HAP-1 (cell line): ENCODE data around the gene AVPR1B.

Source experiments
- DNase-seq, 2 experiments: peaks; one replicate each; pipeline ENCODE4 v3.0.0-alpha.2; 2016 to 2020; ENCODE audit warnings: low spot score in 2 of 2
- H3K27me3 ChIP-seq: fragments of 250-450 bp; sonication (Bioruptor Pico); 2 replicates; pipeline ENCODE4 v1.5.1; 2020; ENCODE audit warnings: low read depth, mild to moderate bottlenecking, moderate library complexity
- H3K36me3 ChIP-seq: fragments of 250-450 bp; sonication (Bioruptor Pico); replicated peaks from 2 replicates; pipeline ENCODE4 v1.5.1; 2020; ENCODE audit warnings: mild to moderate bottlenecking
- H3K4me1 ChIP-seq: fragments of 250-450 bp; sonication (Bioruptor Pico); 2 replicates; pipeline ENCODE4 v1.5.1; 2020; ENCODE audit warnings: mild to moderate bottlenecking
- H3K4me3 ChIP-seq: fragments of 250-450 bp; sonication (Bioruptor Pico); 2 replicates; pipeline ENCODE4 v1.5.1; 2020; ENCODE audit warnings: mild to moderate bottlenecking, moderate library complexity
- H3K9me3 ChIP-seq: fragments of 250-450 bp; sonication (Bioruptor Pico); 2 replicates; pipeline ENCODE4 v1.5.1; 2020; ENCODE audit warnings: mild to moderate bottlenecking, moderate library complexity
- in situ Hi-C: fragments of 300-500 bp; cut with MboI; formaldehyde crosslinking; loops from 3 replicates; pipeline ENCODE4 v1.14.3; 2020; ENCODE audit warnings: low sequenced_read_pairs, inconsistent platforms, mixed read lengths

Gene AVPR1B

DNA sequence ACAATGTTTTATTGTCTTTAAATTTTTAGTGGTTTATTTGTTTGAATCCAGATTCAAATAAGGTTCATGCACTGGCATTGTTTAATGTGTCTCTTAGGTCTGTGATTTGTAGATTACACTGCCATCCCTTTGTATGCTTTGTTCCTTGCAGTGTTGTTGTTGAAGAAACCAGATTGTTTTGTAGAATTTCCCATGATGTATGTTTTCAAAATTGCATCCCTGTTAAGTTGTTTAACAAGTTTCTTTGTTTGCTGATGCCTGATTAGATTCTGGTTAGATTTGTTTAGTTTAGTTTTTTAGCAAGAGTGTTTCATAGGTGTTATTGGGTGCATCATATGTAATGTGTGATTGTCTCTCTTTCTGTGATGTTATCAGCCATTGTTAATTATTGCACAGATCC lies 5.5 kb upstream of the AVPR1B start:
- H3K36me3 ChIP-seq, result no peaks in the 10 kb centered on the region
- DNase-seq, result no peak
- no peaks in the 10 kb centered on the region for H3K9me3 ChIP-seq
- H3K4me1 ChIP-seq, result no peaks in the 10 kb centered on the region
- in situ Hi-C loops, result no loop called here
- H3K4me3 ChIP-seq, result no peak overlapping the region
- H3K27me3 ChIP-seq, result 0 out of 2 replicates have a peak, but pooled peaks cover 1% of the 10 kb centered on the region

DNA sequence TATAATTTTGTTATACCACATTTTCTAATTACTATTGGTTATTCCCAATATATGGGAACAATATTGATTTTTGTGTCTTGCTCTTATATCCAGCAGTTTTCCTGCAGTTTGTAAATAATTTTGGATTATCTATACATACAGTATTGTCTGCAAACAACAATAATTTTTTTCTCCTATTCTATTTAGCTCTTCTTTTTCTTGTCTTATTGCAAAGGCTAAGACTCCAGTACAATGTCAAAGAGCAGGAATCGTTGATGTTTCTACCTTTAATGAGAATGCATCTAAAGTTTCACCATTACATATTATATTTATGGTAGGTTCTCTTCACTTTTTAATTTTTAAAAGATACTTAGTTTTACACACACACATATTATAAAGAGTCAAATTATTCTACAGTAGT lies 4.1 kb upstream of the AVPR1B start:
- no peak overlapping the region for H3K4me3 ChIP-seq
- H3K4me1 ChIP-seq, result 0 out of 2 replicates have a peak, but pooled peaks cover 3% of the 10 kb centered on the region
- in situ Hi-C loops, result no loop called here
- no peaks in the 10 kb centered on the region for H3K9me3 ChIP-seq
- H3K36me3 ChIP-seq, result no peaks in the 10 kb centered on the region
- no peak for DNase-seq
- peaks cover 6% of the 10 kb centered on the region; the same call in 1 of the 2 replicates for H3K27me3 ChIP-seq

DNA sequence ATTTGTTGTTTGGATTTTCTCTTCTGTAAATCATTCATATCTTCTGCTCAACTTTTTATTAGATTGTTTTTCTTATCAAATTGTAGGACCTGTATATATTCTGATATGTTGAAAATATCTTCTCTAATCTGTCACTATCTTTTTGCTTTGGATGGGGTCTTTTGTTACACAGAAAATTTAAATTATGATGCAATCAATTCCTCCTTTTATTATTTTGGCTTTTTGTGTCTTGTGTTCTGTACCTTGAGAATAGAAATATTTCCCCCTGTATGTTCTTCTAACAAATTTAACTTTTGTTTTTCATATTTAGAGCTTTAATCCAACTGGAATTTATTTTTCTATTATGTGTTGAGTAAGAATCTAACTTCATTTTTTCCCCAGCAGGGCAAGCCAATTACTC lies 3.2 kb upstream of the AVPR1B start:
- Histone ChIP-seq H3K27me3 (peaks cover 6% of the 10 kb centered on the region; the same call in 1 of the 2 replicates), H3K4me1 (0 out of 2 replicates have a peak, but pooled peaks cover 3% of the 10 kb centered on the region), H3K9me3 (no peaks in the 10 kb centered on the region), H3K4me3 (no peak overlapping the region), H3K36me3 (no peaks in the 10 kb centered on the region)
- no peak for DNase-seq
- in situ Hi-C loops, result no loop called here

DNA sequence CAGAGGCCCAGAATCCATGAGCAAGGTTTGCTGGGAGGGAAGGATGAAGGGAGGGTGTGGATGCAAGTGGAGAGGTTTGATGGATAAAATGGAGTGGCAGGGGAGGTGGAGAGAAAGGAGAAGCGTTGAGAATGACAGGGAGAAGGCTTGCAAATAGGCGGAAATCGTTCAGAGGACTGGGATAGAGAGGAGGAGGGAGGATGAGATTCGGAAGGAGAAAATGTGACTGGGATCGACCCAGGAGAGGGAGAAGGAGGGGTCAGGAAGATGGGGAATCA lies 376 bp downstream of the AVPR1B start:
- Histone ChIP-seq H3K27me3 (peaks cover 6% of the 10 kb centered on the region; the same call in 1 of the 2 replicates), H3K4me3 (peak overlapping the region; percentile 25), H3K9me3 (no peaks in the 10 kb centered on the region), H3K4me1 (0 out of 2 replicates have a peak, but pooled peaks cover 3% of the 10 kb centered on the region), H3K36me3 (no peaks in the 10 kb centered on the region)
- no peak for DNase-seq
- in situ Hi-C loops, result no loop called here

DNA sequence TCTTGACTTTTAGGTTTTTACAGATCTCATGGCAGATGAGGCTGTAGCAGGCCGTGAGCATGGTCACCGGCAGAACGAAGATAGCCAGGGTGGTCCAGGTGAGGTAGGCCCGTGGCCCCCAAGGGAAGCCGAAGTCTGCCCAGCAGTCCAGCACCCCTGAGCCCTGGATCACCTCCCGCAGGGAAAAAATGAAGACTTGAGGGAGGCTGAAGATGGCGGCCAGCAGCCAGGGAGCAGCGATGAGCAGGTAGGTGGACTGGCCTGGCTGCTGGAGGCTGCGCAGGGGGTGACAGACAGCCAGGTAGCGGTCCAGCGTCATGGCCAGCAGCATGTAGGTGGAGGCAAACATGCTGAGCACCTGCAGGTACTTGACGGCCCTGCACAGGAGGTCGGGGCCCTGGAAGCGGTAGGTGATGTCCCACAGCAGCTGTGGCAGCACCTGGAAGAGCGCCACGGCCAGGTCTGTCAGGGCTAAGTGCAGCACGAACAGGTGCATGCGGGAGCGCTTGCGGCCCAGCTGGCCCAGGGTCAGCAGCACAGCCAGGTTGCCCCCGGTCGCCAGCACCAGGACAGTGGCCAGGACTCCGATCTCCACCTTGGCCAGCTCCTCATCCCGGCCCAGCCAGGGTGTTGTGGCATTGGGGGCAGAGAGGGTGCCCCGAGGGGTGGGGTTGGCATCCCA lies 856 bp downstream of the AVPR1B start:
- no peak overlapping the region for H3K4me3 ChIP-seq
- no peaks in the 10 kb centered on the region for H3K36me3 ChIP-seq
- in situ Hi-C loops, result no loop called here
- peaks cover 6% of the 10 kb centered on the region; the same call in 1 of the 2 replicates for H3K27me3 ChIP-seq
- H3K9me3 ChIP-seq, result no peaks in the 10 kb centered on the region
- 0 out of 2 replicates have a peak, but pooled peaks cover 3% of the 10 kb centered on the region for H3K4me1 ChIP-seq
- no peak for DNase-seq

DNA sequence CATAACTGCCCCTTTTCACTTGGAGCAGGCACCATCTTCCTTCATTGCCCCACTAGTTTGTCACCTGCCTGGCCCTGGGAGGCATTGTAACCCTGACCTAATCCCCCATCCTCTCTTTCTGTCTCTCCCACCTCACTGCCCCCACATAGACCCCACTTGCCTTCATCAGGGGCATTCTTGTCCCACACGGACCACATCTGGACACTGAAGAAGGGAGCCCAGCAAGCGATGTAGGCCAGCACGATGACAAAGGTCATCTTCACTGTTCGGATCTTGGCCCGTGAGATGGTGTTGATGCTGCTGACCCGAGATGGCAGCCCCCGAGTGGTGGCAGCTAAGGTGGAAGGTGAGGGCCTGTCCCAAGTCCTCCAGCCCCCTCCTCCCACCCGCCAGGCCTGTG lies 1.4 kb downstream of the AVPR1B start:
- no peak for DNase-seq

DNA sequence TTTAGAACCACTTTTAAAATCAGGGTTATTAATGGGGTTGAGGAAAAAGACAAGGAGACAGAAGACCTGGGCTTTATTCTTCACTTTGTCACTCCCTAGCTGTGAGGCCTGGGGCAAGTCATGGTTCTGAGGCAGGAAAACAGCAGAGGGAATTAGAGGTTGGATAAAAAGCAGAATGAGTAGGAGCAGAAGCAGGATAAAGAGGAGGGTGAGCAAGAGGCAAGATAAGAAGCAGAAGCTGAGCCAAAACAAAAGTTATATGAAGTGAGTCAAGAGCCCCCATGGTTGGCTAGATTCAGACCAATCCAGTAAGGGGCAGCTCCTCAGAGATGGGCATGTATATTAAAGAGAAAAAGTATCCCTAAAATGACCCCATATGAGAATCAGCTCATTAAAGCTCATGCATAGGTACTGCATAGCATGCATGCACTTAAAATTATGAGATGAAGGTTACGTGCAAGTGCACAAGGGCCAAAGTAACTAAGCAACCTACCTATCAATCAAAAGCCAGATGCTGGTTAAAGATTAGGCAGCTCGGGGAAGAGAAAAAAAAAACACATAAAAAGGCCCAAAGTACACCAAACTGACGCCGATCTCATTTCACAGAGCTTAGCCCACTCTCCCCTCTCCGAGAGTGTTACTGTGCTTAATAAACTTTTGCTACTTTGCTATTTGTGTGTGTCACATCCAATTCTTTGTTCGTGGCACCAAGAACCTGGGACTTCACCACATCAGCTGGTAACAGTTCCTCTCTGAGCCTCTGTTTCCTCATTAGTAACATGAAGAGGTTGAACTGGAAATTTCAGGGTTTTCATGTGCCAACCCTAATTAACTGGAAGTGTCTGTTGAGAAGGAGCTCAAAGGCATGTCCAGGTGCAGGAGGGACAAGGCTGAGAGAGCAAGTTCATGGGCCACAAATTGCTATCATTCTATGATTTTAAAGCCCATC lies 2.2 kb downstream of the AVPR1B start:
- 0 out of 2 replicates have a peak, but pooled peaks cover 3% of the 10 kb centered on the region for H3K4me1 ChIP-seq

More for the DNA sequence above, 1.4 kb downstream of the AVPR1B start:
- Histone ChIP-seq H3K4me3 (no peak overlapping the region), H3K4me1 (0 out of 2 replicates have a peak, but pooled peaks cover 3% of the 10 kb centered on the region), H3K36me3 (no peaks in the 10 kb centered on the region), H3K27me3 (peaks cover 6% of the 10 kb centered on the region; the same call in 1 of the 2 replicates), H3K9me3 (no peaks in the 10 kb centered on the region)
- in situ Hi-C loops, result no loop called here

GRCh38 chr1:206112600-206113301 lies 4.4 kb downstream of the AVPR1B start:
- Histone ChIP-seq H3K4me3 (no peak overlapping the region), H3K36me3 (no peaks in the 10 kb centered on the region), H3K9me3 (no peaks in the 10 kb centered on the region), H3K4me1 (0 out of 2 replicates have a peak, but pooled peaks cover 3% of the 10 kb centered on the region), H3K27me3 (peaks cover 5% of the 10 kb centered on the region; the same call in 1 of the 2 replicates)
- in situ Hi-C loops, result no loop called here
- DNase-seq, result no peak

More for the DNA sequence above, 2.2 kb downstream of the AVPR1B start:
- Histone ChIP-seq H3K36me3 (no peaks in the 10 kb centered on the region), H3K4me3 (no peak overlapping the region), H3K27me3 (peaks cover 6% of the 10 kb centered on the region; the same call in 1 of the 2 replicates), H3K9me3 (no peaks in the 10 kb centered on the region)
- no peak for DNase-seq
- in situ Hi-C loops, result no loop called here

- no peaks in the 10 kb centered on the region for H3K36me3 ChIP-seq
- no peaks in the 10 kb centered on the region for H3K9me3 ChIP-seq
- in situ Hi-C loops, result no loop called here
- H3K4me1 ChIP-seq, result no peaks in the 10 kb centered on the region
- no peaks in the 10 kb centered on the region for H3K27me3 ChIP-seq
- DNase-seq, result no peak
- no peak overlapping the region for H3K4me3 ChIP-seq
Measured at GRCh38 chr1:206111271-206111927, 5.8 kb downstream of the AVPR1B start.

- Histone ChIP-seq H3K4me1 (no peaks in the 10 kb centered on the region), H3K27me3 (no peaks in the 10 kb centered on the region), H3K9me3 (no peaks in the 10 kb centered on the region), H3K4me3 (no peak overlapping the region), H3K36me3 (no peaks in the 10 kb centered on the region)
- no peak for DNase-seq
- in situ Hi-C loops, result no loop called here
Measured at GRCh38 chr1:206110820-206111219, 6.4 kb downstream of the AVPR1B start.

DNA sequence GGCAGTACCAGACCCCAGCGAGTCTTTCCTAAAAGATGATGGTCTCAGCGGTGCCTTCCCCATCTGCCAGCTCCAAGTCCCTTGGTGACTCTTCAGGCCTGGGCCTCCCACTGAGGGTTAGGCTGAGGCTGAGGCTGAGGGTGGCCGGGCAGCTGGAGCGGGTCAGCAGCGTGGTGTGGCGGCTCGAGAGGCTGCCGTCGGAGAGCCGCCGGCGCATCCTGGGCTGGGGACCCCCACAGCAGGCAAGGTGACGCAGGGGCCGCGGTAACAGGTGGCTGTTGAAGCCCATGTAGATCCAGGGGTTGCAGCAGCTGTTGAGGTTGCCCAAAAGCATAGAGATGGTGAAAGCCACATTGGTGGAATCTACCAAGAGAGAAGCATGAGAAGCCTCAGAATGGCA lies 7.0 kb downstream of the AVPR1B start:
- Histone ChIP-seq H3K27me3 (no peaks in the 10 kb centered on the region), H3K9me3 (no peaks in the 10 kb centered on the region), H3K4me1 (no peaks in the 10 kb centered on the region), H3K4me3 (no peak overlapping the region), H3K36me3 (no peaks in the 10 kb centered on the region)
- no peak for DNase-seq
- in situ Hi-C loops, result no loop called here

GRCh38 chr1:206109718-206110117 lies 7.5 kb downstream of the AVPR1B start:
- H3K4me3 ChIP-seq, result no peak overlapping the region
- DNase-seq, result no peak
- no peaks in the 10 kb centered on the region for H3K4me1 ChIP-seq
- H3K27me3 ChIP-seq, result no peaks in the 10 kb centered on the region
- in situ Hi-C loops, result loop anchor here (5.0 to 10.0 kb wide), 3 partner anchors 82 to 315 kb away; no protein-coding TSS in a partner anchor
- no peaks in the 10 kb centered on the region for H3K36me3 ChIP-seq
- H3K9me3 ChIP-seq, result no peaks in the 10 kb centered on the region

DNA sequence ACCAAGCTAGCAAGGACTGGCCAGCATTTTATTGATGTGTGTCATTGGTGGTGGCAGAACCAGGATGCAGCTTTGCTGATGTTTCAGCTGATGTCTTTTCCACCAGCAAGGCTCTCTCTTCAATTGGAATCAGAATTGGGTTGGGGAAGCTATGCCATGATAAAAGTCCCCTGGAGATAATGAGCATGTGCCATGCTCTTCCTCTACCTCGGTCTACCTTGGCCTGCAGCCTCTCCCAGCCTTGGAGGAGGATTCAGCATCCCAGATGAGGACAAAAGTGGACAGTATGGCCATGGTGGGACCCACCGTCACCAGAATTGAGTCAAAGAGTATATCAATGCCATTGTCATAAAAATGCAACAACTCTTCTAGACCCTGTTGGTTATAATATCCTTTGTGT lies 8.6 kb downstream of the AVPR1B start:
- no peak for DNase-seq
- no peaks in the 10 kb centered on the region for H3K27me3 ChIP-seq
- no peaks in the 10 kb centered on the region for H3K4me1 ChIP-seq
- no peak overlapping the region for H3K4me3 ChIP-seq
- no peaks in the 10 kb centered on the region for H3K36me3 ChIP-seq
- in situ Hi-C loops, result loop anchor here (5.0 to 10.0 kb wide), 3 partner anchors 81 to 314 kb away; no protein-coding TSS in a partner anchor
- no peaks in the 10 kb centered on the region for H3K9me3 ChIP-seq
